ENCODE results near the gene HEPN1. TPM values are rescaled to one million over a fixed set of nuclear protein-coding genes. Genes with fewer than 3 reads are reported as not detected.

HEPN1 gene
- total and polyA plus RNA-seq, 2 of the 4 experiments (the other 2 are of a cell fraction) = not detected

DNA sequence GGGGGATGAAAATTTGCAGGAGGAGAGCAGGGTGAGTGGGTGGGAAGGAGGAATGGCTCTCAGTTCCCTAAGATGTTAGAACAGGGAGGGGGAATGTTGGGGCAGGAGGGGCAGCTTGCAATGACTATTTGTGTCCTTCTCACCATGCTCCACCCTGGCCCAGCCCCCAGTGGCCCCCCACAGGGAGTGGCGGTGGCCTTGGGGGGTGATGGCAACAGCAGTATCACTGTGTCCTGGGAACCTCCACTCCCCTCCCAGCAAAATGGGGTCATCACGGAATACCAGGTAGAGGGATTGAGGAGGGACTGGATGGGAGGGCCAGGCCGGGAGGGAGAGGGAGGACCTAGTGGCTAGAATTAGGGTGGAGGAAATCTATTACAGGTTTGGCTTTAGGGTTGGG is 43.6 kb upstream of the HEPN1 start:
- POLR2A ChIA-PET (ENCODE audit: unreplicated experiment) = no interaction called here
- H2BK20ac ChIP-seq (ENCODE audit: low read depth, low read length) = no peak overlapping the region
- in situ Hi-C loops (cut with MboI; ENCODE audit: low sequenced_read_pairs) = loop anchor here (5.0 kb wide), 1 partner anchor 77 kb away; the partner anchor contains the start of gene CCDC15

More for the DNA sequence above, 43.6 kb upstream of the HEPN1 start:
- no CpG with 5 or more reads among the region's 3 CpGs for WGBS, 2 experiments (ENCODE audit: extremely low coverage in 2 of 2, insufficient read length in 1 of 2)
- CTCF ChIA-PET = interaction anchor here (0.6 to 1.5 kb wide), 5 partner anchors 9 to 230 kb away, joined by 3 to 19 read pairs (median 7); partner anchors contain the start of genes CCDC15 and ROBO3
- peaks cover 29% of the 10 kb centered on the region for H3K27me3 ChIP-seq (ENCODE audit: control insufficient read depth, insufficient read depth, low read length)
- dilution Hi-C loops (cut with HindIII; ENCODE audit: low sequenced_read_pairs, unreplicated experiment) (no loop called here), intact Hi-C loops (cut with micrococcal nuclease) (loop anchor here (5.0 to 10.0 kb wide), 2 partner anchors 267 to 529 kb away; no protein-coding TSS in a partner anchor)
- H2AK9ac ChIP-seq (replicated peaks; ENCODE audit: low read depth, low read length, poor library complexity) = peak overlapping the region; percentile 87
- no peak overlapping the region for H4K91ac ChIP-seq (ENCODE audit: insufficient read depth, low read depth, low read length)
- peak overlapping the region; percentile 7; the same call in 1 of the 2 replicates for H3K56ac ChIP-seq (ENCODE audit: extremely low read depth, insufficient read depth, low read length)
- peak overlapping the region; percentile 49; the same call in 1 of the 2 replicates for H3K23ac ChIP-seq (ENCODE audit: low read depth, low read length)
- peak overlapping the region; percentile 80; a peak in 3 of 4 replicates for H4K8ac ChIP-seq (ENCODE audit: low read depth in 2 of 2, low read length in 2 of 2)
- peaks cover 3% of the 10 kb centered on the region for H3K4me1 ChIP-seq (ENCODE audit: control insufficient read depth, insufficient read depth, low read length)
- ATAC-seq (ENCODE audit: low read depth) (no peak), DNase-seq (no peak)
- H3K79me1 ChIP-seq (ENCODE audit: low read depth in 1 of 2, low read length in 2 of 2) = peaks cover 6 to 21% of the 10 kb centered on the region in 2 experiments; a peak in 3 of 4 replicates
- H4K5ac ChIP-seq (ENCODE audit: low read depth, low read length) = no peak overlapping the region
- H3K18ac ChIP-seq (ENCODE audit: low read depth, low read length) = no peak overlapping the region
- H3K9me1 ChIP-seq (ENCODE audit: insufficient read depth, low read length) = no peaks in the 10 kb centered on the region; the same call in 1 of the 2 replicates
- peak overlapping the region; percentile 42 for H3K4ac ChIP-seq (ENCODE audit: low read depth, low read length)
- H2AK5ac ChIP-seq (ENCODE audit: low read depth, low read length) = no peak overlapping the region
- no peak overlapping the region for H3K9ac ChIP-seq (ENCODE audit: low read depth, low read length)
- no peak overlapping the region; the same call in 1 of the 2 replicates for H2BK120ac ChIP-seq (ENCODE audit: low read depth, low read length)
- peak overlapping the region; percentile 65; the same call in 1 of the 2 replicates for H3K4me2 ChIP-seq (ENCODE audit: low read depth, low read length)
- H2AFZ ChIP-seq (replicated peaks; ENCODE audit: low read length, poor library complexity) = peak overlapping the region; percentile 99
- H3K14ac ChIP-seq (replicated peaks; ENCODE audit: low read depth, low read length) = peak overlapping the region; percentile 34; the same call in 1 of the 2 replicates
- no TSS peak for BruUV-seq (replicated peaks)
- H3K27ac ChIP-seq (ENCODE audit: insufficient read depth, low read length) = no peak overlapping the region
- H4K20me1 ChIP-seq (ENCODE audit: insufficient read depth, low read length) = no peaks in the 10 kb centered on the region
- no peak overlapping the region for H2BK15ac ChIP-seq (ENCODE audit: low read depth, low read length)
- TF ChIP-seq RAD21 (IDR thresholded peaks at IDR 0.05; ENCODE audit: low read length) (no peak), SMC3 (IDR thresholded peaks at IDR 0.05; ENCODE audit: low read depth, low read length) (no peak), RCOR1 (IDR thresholded peaks at IDR 0.05; ENCODE audit: insufficient replicate concordance, low read length) (no peak), BHLHE40 (IDR thresholded peaks at IDR 0.05; ENCODE audit: low read depth, low read length) (no peak)
- no peaks in the 10 kb centered on the region for H3K9me3 ChIP-seq (ENCODE audit: control insufficient read depth, insufficient read depth, low read length)
- no peaks in the 10 kb centered on the region for H3K36me3 ChIP-seq (ENCODE audit: control insufficient read depth, insufficient read depth, low read length)
- H3K4me3 ChIP-seq (ENCODE audit: insufficient read depth, low read depth, low read length) = peak overlapping the region; percentile 58; the same call in 1 of the 2 replicates
- H2BK5ac ChIP-seq (ENCODE audit: low read depth, low read length, poor library complexity, severe bottlenecking) = no peak overlapping the region

All from IMR-90 (cell line).